GM12874 (cell line): Measurements from ENCODE around the gene ME3.

Source experiments
- CTCF ChIP-seq: IDR thresholded peaks from 2 replicates; pipeline ENCODE4 v1.5.1; 2011; ENCODE audit warnings: low read depth, mild to moderate bottlenecking, control low read depth, low read length, moderate library complexity; ENCODE audit not compliant: insufficient read depth

Gene ME3

DNA sequence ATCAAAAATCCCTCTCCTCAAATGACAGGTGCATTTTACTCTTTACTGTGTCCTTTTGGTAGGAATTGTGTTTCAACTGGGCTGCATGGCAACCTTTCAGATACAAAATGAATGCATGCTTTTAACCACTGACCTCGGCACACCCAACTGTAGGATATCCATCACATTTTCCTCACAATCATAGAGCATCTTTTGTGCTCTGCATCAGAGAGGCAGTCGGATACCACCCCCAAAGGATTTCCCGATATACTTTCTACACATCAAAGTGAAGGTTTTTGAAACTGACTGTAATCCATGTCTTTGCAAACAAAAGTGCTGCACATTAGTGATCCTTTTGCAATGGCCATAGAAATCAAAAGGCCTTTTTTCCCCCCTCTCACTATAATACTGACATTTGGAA lies 9.1 kb downstream of the ME3 start:
- TF ChIP-seq CTCF: no peak

GRCh38 chr11:86660736-86661135 lies 11.7 kb downstream of the ME3 start:
- TF ChIP-seq CTCF: no peak

DNA sequence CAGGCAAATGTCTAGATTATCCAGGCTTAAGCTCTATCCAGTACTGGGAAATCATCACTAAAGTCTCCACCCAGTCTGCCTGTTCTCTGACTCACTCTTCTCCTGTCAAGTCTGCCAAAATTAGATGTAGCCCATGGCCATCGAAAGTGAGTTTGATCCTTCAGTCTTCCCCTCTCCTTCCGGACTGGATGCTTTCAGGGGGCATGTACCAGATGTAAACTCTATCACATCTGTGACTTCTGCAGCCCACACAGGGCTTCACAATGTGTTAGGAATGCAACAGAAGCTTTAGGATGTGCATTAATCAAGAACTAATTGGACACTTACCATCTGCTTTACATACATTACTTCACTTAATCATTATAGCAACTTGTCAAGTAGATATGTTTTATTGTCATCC lies 12.3 kb downstream of the ME3 start:
- no peak for TF ChIP-seq CTCF

GRCh38 chr11:86658534-86658933 lies 13.9 kb downstream of the ME3 start:
- no peak for TF ChIP-seq CTCF

DNA sequence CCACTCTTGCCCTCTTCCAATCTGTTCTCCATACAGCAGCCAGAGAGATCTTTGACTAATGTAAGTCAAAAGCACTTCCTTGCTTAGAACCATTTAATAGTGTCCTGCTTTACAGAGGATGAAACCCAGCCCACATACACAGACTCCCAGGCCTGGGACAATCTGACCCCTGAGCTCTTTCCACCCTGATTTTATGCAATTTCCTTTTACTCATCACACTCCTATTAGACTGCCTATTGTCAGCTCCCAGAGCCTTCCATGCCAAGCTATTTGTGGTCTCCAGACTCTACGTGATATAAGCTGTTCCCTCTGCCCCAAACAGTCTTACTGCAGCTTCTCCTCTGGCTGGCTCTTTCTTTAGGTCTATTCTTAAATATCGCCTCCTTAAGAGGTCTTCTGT lies 28.1 kb downstream of the ME3 start:
- no peak for TF ChIP-seq CTCF

GRCh38 chr11:86641537-86642261 lies 30.7 kb downstream of the ME3 start:
- no peak for TF ChIP-seq CTCF

DNA sequence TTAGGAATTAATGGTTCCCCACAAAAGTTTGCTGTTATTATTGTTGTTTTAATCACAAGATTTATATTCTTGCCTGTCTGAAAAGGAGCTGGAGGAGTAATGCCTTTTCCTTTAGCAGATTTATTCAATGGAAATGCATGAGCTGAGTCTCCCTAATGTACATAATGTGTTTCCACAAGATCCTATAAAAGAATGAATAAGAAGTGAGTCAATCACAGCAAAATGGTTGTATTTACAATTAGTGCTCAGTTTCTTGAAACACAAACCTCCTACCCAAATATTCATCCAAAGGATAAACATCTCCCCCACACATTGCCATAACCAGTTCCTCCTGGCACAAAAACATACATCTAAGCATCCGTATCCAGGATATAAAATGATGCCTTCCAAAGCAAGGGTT lies 33.3 kb downstream of the ME3 start:
- TF ChIP-seq CTCF: no peak
